NAMALWA (cell line): ENCODE results near the gene ENTPD6.

Experiments used
- DNase-seq: peaks from one replicate; pipeline ENCODE4 v3.0.0-alpha.2; 2015; ENCODE audit warnings: low spot score

Gene ENTPD6

DNA sequence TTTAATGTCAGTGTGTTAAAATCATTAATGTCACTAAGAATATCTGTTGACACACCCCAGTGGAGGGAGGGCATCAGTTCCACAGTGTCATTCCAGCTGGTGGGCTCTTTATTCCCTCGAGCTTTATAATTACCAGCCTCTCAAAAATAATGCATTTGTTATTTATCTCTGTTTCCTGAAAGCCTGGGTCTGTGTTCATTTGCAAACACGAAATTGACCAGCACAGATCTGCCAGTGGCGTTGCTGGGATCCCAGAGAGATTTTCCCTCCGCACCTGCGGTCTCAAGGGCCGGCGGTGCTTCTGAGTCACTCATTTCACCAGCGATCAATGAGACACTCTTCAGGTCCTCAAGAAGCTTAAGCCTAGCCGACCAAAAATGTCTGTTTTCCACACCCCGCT is 46.7 kb downstream of the ENTPD6 start:
- DNase-seq, result no peak

DNA sequence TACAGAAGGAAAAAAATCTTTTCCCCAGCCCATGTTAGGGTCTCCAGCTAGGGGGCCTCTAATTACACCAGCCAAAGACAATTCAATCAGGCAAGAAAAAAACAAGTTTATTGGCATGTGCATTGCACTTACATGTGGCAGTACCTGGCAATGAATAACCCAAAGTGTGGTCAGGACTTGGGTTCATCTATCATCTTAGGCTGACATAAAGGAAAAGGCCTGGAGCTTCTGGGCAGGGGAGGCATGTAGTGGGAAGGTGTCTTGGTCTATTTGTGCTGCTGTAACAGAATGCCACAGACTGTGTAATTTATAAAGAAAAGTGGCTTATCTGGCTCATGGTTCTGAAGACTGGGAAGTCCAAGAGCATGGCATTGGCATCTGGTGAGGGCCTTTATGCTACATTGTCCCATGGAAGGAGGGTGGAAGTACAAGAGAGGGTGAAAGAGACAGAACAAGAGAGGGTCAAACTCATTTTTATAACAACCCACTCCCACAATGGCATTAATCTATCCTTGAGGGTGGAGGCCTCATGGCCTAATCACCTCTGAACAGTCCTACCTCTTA is 48.0 kb downstream of the ENTPD6 start:
- no peak for DNase-seq

DNA sequence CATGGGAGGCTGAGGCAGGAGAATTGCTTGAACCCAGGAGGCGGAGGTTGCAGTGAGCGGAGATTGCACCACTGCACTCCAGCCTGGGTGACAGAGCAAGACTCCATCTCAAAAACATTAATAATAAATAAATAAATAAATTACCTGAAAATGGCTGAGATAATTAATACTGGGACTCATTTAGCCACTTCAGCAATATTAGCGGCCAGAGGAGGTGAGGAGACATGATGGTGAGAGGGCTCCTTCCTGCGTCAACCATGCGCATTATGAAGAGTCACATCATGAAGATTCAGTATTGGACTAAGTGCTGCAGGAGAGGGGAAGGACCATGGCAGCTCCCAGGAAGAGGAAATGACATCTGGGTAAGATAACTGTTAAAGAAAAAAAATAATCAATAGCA is 49.5 kb downstream of the ENTPD6 start:
- no peak for DNase-seq

DNA sequence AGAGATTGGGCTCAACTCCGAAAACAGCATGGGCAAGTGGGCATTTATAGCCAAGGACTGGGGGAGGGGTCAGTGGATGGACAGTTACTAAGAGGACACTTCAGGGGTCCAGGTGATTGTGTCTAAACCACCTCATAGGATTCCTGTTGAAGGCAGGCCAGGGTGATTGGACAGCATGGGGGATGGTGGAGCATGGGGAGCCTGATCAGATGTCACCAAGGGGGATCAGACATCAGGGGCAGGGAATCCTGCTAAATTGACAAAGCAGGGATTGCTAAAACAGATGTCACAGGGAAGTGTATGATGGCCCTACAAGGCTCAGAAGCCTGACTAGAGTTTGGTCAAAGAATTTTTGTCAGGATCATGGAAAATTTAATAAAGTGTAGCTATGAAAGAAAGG is 49.9 kb downstream of the ENTPD6 start:
- no peak for DNase-seq

DNA sequence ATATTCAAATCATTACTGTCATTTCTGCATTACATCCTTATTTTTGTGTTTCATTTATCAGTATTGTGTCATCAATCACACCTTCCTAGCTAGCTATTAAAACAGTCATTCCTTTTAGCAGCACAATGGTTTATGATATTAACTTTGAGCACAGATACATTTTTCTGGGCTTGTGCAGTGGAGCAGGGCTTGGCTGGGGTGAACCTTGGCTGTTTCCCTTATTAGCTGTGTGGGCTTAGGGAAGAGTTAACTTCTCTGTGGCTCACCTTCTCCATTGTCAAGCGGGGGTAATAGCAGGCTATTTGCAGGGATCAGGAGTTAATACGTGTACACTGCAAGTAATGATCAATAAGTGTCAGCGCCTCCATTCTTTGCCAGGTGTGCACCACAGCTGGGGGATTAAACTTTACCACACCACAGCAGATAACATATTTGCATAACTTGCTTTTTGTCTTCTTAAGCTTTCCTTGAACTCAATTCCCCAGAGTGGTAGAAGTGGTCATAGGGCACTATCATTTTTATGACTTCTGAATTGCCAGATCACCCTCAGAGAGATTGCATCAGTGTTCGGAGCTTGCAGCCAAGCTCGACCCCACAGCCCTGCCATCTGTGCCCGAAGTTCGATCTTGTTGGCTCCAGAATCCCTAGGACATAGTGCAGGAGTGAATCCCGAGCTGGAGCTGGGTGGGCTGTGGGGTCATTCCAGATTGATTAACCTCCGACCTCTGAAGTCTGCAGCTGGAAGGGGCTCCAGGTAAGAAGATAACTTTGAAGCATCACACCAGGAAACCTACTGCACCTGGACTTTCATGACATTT is 50.9 kb downstream of the ENTPD6 start:
- peak; percentile 81 for DNase-seq

DNA sequence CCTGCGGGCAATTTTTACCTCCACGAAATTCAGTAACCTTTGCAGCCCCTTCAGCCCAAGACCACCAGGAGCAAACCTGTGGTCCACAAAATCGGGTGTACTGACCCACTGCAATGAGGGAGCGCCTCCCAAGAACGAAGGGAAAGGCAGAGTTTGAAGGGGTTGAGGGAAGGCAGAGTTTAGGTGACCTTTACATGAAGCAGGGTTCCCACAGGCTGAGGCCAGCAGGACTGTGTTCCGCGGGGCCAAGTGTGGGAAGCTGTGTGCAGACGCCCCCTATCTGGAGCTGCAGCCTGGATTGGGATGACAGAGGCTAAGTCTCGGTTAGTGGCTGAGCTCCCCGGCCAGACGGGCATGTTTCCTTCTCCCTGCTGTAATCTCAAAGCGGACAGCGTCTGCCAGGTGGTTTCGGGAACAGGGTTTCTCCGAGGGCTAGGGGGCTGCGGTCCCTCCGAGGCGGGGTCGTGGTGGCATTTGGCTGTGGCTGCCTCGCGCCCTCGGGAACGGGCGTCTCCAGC is 51.5 kb downstream of the ENTPD6 start:
- peak; percentile 36 for DNase-seq

DNA sequence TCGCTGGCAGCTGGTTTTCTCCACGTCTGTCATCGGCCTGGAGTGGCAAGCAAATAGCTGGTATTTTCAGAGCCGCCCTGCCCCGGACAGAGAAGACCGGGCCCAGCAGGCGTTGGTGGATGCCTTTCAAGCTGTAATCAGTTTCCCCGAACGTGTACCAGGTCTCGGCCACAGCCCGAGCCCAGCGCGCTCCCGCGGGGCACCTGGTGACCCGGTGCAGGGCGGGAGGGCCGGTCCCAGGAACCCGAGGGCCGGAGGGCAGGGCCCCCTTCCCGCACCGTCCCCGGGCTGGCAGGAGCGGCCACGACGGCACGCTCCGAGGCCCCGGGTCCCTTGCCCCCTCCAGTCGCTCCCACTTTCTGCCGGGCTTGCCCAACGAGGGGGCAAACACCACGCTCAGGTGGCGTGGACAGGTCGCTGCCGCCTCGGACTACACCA is 52.0 kb downstream of the ENTPD6 start:
- peak; percentile 25 for DNase-seq

DNA sequence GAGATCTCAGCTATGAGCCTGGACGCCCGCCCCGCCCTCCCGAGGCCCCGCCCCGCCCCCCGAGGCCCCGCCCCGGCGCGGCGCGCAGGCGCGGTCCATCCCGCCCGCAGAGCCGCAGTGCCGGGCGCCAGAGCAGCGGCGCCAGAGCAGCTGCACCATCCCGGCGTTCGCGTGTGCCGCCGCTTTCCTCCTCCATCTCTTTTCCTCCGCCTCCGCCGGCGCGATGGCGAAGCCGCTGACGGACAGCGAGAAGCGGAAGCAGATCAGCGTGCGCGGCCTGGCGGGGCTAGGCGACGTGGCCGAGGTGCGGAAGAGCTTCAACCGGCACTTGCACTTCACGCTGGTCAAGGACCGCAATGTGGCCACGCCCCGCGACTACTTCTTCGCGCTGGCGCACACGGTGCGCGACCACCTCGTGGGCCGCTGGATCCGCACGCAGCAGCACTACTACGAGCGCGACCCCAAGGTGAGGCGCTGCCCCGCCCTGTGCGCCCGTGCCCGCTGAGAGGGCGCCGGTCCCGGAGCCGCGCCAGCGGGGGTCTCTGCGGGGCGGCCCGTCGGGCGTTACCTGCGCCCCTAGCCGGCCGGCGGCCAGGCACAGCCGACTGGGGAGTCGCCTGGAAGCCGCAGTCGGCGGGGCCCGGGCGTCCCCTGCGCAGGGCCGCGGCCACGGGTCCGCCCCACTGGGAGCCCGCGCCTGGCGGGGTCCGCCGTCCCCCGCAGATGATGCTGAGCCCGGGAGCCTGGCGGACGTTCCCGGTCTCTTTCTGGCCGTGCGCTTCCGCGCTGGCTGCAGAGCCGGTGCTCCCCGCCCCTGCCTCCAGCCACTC is 52.7 kb downstream of the ENTPD6 start, which contains the start of gene PYGB:
Gene PYGB (plus strand): TSS at position 130 of the 830 bp plus-strand sequence. CDS start 94 bp downstream, at position 224.
- DNase-seq, result peak; percentile 82

DNA sequence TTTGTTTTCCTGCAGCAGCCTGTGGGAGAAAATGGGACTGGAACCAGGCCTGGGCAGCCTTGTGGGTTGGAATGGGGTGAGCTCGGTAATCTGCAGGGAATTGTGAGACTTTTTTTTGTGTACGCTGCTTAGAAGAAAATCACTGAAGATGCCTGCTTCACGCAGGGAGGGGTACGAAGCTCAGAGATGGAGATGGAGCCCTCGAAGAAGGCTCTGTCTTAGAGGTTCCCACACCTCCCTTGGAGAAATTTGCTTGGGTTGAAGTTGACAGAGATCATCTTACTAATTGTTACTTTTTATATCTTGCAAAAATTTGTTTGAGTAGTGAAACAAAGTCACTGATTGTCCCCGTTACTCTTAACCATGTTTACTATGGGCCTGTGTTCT is 53.3 kb downstream of the ENTPD6 start:
- DNase-seq, result peak; percentile 24

DNA sequence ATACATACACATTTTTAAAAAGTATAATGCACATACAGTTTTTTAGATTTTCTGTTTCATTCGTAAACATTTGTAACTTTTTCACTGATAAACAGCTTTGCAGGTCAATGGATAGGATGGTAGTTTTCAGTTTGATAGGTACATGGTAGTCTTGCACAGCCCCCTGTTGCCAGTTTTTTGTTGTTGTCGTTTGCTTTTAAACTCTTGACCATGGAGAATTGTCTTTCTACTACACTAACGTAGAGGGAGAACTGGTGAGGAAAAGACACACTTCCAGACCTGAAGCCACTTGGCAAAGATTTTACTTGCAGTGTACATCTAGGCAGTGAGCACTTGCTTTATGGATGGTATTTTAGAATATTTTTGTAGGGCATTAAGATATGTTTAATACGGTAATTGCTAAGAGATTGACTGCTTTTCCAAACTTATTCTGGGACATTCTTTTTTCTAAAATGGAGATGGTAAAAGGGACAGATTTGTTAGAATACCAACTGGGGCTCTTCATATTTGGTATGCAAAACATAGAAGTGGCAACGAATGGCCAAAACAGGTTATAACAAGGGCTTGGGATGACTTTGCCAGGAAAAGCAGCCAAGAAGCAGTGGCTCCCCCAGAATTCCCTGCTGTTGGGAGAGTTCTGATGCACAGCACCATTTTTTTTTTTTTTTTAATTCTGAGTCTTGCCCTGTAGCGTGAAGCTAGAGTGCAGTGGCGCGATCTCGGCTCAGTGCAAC is 53.9 kb downstream of the ENTPD6 start:
- peak; percentile 16 for DNase-seq

DNA sequence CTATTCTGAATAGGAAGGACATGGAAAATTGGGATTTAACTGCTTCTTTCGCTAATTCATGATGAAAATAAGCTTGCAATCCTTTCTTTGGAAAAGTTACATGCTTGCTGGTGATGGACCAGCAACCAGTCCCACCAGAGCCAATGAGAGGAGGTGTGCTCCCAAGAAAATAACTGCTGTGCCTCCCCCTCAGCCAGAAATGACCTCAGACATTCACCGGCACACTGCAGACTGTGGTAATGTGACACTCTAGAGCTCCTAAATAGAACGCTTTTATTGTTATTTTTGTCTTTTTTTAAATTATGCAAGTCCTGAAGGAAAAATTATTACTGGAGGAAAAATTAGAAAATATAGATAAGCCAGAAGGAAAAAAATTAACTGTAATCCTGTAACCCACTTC is 55.0 kb downstream of the ENTPD6 start:
- DNase-seq, result no peak

DNA sequence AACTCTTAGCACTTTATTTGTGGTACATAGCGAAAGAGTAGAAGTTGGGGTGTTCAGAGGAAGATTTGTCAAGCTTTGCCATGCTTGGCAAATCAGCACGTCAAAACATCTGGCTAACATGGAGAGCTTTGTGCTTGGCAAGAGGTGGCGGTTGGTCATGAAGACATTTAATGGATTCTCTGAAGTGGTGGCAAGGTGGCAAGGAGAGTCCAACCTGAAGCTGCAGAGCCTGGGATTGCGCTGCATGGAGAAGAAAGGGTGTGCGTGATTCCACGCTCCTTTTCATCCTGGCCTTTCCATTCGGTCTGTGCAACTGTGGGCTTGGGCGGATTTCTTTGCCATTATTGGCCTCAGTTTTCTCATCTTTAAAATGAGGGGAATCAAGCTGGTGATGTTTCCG is 55.5 kb downstream of the ENTPD6 start:
- DNase-seq, result no peak

DNA sequence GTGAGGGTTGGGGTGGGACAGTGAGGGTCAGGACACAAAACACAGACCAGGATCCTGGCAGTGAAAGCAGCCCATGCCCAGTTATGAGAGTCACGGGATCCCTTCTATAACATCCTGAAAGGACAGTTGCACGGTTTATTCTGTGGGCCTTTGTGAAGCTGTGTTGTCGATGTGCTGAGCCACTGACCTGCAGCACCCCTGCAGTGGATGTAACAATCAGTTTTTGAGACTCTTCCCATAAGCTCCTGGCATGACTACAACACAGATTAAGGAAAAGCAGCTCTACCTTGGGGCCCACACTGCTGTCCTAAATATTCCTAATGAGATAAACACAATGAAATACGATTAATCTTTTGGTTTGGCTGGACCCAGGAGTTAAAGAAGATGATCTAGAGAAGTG is 56.0 kb downstream of the ENTPD6 start:
- no peak for DNase-seq

DNA sequence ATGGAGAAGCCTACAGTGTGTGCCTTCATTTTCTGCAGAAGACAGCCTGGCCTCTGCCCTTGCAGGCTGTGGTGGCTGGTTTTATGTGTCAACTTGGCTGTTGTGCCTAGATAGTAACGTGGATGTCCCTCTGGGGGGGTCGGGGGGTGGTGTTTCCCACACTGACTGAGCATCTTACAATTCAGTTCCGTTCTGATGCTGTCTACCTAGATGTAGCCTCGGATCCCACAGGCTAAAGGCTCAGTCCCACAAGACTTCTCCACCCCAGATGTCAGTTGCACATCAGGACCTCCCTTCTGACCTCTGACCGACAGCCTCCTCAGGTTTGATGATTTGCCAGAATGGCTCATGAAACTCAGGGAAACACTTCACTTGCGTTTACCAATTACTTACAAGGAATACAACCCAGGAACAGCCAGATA is 56.7 kb downstream of the ENTPD6 start:
- DNase-seq, result no peak

DNA sequence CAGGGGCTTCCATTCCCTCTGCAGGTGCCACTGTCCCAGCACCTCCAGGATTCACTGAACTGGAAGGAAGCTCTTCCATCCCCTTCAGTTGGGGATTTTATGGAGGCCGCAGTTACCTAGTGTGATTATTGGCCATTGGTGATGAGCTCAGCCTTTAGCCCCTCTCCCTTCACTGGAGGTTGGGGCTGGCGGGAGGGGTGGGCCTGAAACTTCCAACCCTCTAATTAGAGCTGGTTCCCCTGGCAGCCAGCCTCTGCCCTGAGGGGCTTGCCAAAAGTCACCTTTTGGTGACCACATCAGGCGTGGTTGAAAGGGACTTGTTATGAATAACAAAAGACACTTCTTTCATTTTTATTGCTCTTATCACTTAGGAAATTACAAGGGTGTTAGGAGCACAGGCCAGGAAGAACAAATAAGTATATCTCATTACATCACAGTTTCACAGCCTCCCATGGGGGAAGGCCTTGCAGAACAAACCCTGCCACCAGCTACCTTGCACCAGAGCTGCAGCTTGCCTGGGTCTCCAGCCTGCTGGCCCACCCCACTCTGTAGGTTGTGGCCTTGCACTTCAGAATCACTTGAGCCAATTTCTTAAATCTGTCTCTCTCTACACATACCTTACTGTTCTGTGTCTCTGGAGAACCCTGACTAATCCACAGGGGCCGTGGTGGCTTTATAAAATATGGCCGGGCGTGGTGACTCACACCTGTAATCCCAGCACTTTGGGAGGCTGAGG is 57.3 kb downstream of the ENTPD6 start:
- DNase-seq, result no peak

DNA sequence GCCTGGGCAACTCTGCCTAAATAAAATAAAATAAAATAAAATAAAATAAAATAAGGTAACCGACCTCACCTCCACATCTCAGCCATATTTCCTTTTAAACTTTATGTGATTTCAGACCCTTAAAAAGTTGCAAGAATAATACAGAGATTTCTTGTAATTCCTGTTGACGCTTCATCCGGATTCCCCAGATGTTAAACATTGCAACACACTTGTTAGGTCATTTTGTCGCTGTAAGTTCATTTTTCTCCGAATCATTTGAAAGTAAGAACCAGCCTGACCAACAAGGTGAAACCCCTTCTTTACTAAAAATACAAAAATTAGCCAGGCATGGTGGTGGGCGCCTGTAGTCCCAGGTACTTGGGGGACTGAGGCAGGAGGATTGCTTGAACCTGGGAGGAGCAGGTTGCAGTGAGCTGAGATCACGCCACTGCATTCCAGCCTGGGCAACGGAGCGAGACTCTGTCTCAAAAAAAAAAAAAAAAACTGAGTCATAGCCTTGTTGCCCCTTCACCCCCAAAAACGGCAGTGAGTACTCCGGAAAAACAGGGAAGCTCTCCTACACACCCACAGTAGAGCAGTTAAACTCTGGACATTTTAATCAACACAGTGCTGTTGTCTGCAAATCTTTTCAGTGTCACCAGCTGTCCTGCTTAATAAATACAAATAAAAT is 58.2 kb downstream of the ENTPD6 start:
- no peak for DNase-seq

DNA sequence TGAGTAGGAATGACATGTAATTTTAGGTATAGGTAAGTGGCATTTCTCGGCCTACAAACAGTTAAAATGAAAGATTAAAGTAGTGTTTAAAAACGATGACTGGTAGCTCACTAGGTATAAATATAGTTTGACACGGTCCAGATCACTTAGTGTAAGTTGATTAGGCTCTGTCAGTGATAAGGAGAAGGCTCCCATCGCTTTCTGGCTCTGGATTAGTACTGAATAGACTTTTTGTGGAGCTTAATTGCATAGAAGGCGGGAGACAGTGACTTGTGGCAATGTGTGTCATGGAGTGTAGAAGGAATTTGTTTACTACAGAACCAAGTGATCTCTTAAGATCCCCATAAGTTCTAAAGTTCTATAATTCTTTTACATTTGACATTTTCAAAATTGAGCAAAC is 59.1 kb downstream of the ENTPD6 start:
- no peak for DNase-seq

DNA sequence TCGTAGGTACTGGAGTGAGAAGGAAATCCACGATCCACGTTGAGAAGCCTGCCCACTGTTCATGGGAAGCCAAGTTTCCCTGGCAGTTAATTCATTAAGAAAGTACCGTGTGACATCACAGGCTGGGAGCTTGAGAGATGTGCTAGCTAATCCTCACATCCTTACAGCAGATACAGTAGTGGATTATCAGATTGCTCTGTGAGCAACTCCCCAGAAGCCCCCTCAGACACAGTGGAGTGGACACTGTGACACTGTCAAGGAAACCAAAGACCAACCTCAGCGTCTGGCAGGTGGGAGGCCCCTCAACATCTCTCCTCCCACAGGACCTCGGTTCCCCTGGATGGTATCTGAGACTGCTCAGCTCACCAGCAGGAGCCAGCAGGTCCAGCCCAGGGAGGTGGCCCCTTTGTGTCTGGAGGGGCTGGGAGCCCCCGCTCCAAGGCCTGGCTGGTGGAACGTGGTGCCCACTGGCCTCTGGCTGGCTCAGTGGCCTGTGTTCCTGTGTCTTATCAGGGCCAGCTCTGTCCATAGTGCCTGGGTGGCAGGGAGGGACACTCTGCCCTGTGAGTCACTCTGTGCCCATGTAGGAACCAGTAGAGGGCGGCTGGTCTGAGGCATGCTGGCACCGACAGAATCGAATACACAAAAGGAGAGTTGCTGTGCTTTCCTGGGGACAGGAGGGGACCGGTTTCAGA is 59.6 kb downstream of the ENTPD6 start:
- DNase-seq, result no peak

DNA sequence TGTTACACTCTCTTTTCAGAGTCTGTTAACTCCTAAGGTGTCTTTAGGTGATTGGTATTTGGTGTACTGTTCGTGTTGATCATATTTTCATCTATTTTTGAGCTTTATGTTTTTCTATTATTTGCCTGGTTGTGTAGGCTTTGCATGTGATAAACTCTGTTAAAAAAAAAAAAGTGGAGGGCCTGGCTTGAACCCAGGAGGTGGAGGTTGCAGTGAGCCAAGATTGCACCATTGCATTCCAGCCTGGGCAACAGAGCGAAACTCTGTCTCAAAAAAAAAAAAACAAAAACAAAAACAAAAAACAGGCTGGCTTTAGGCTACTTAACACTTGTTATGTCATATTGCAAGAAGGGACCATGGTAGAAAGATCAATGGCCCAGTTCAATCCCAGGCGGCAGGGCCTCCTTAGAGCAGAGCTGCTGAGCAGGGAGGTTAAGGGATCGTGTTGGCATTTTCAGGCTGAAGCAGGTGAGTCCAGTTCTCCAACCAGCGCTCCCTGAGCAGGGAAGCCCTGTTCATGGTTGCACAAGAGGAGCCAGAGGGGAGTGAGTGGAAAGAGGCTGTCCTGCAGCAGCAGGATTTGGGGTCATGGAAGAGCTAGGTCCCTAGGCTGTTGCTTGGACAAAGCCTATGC is 60.8 kb downstream of the ENTPD6 start:
- DNase-seq, result no peak

DNA sequence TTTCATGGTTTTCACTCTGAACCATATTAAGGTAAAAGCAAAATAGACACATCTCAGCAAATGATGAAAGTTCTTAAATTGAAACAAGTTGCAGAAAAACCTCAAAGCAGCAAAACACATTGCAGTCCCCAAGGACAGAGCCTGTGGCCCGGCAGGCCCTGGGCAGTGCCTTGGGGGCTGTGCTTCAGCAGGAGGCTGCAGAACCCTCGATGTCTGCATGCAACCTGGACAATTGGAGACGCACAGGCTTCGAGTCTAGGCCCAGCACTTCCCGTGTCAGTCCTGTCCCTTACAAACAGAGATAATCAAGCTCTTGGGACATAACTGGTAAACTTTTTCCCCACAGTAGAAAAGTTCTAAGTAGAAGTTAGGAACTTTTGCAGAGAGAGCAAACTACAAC is 61.6 kb downstream of the ENTPD6 start:
- no peak for DNase-seq
